Panc1 (cell line): ENCODE data around the gene PTGIS. TPM values are rescaled to one million over a fixed set of nuclear protein-coding genes. Genes with fewer than 3 reads are reported as not detected.

Experiments
- ATAC-seq: fragments of 200-7000 bp; cut with Tn5 transposase; 2 replicates; pipeline ENCODE4 v1.9.1; 2020; ENCODE audit warnings: mild to moderate bottlenecking, moderate library complexity
- BruUV-seq: library from RNA; stranded (reverse); fragments of 400-500 nt; replicated peaks from 2 replicates; lab custom pipeline; 2021; lab: Mats Ljungman, UMichigan
- CTCF ChIA-PET: fragments of 300-600 bp; sonication (Branson Sonifier 250); formaldehyde crosslinking; loops from one replicate; lab custom pipeline; 2022; ENCODE audit warnings: antibody characterized with exemption; lab: Charles Lee
- POLR2A ChIA-PET: fragments of 300-600 bp; sonication (Branson Sonifier 250); formaldehyde crosslinking; loops from one replicate; lab custom pipeline; 2022; ENCODE audit warnings: antibody characterized with exemption; lab: Charles Lee
- DNase-seq: peaks from one replicate; pipeline ENCODE4 v3.0.0-alpha.2; 2010; ENCODE audit warnings: low read depth, low spot score
- H3K27ac ChIP-seq: 2 replicates; pipeline ENCODE4 v1.5.1; 2011; ENCODE audit warnings: mild to moderate bottlenecking, low read length, inconsistent platforms
- H3K27me3 ChIP-seq: fragments of 200-500 bp; sonication (Bioruptor generic); 2 replicates; pipeline ENCODE4 v1.6.0; 2014; ENCODE audit warnings: low read length, inconsistent platforms; ENCODE audit not compliant: control insufficient read depth, insufficient read depth
- H3K36me3 ChIP-seq: fragments of 200-500 bp; sonication (Bioruptor generic); 2 replicates; pipeline ENCODE4 v1.5.1; 2014; ENCODE audit warnings: inconsistent platforms, mild to moderate bottlenecking, low read length, moderate library complexity; ENCODE audit not compliant: control insufficient read depth, insufficient read depth
- H3K4me1 ChIP-seq: 2 replicates; pipeline ENCODE4 v1.5.1; 2011; ENCODE audit warnings: inconsistent platforms, mild to moderate bottlenecking, low read length, moderate library complexity; ENCODE audit not compliant: control insufficient read depth, insufficient read depth
- H3K4me3 ChIP-seq, 2 experiments: 2 replicates each; pipeline ENCODE4 v1.5.1; 2011 to 2012; ENCODE audit warnings: low read depth in 2 of 2, low read length in 2 of 2, mild to moderate bottlenecking in 2 of 2, inconsistent platforms in 1 of 2, moderate library complexity in 1 of 2
- H3K9me3 ChIP-seq: fragments of 200-500 bp; sonication (Bioruptor generic); 2 replicates; pipeline ENCODE4 v1.5.1; 2014; ENCODE audit warnings: low read depth, mild to moderate bottlenecking, inconsistent platforms, low read length, moderate library complexity; ENCODE audit not compliant: control insufficient read depth, insufficient read depth
- POLR2AphosphoS5 ChIP-seq: IDR thresholded peaks from 2 replicates; pipeline ENCODE4 v1.6.1; 2012; ENCODE audit warnings: mild to moderate bottlenecking, low read depth, low read length, moderate library complexity
- SIN3A ChIP-seq: IDR thresholded peaks from 2 replicates; pipeline ENCODE4 v1.6.1; 2012; ENCODE audit warnings: low read depth, mild to moderate bottlenecking, low read length, moderate library complexity, borderline replicate concordance; ENCODE audit not compliant: insufficient read depth
- TCF7L2 ChIP-seq: IDR thresholded peaks from 2 replicates; pipeline ENCODE4 v1.6.1; 2011; ENCODE audit warnings: mild to moderate bottlenecking, low read depth, low read length, inconsistent platforms
- in situ Hi-C: cut with HindIII; loops from 2 replicates; pipeline ENCODE4 v1.10.0; 2016; ENCODE audit warnings: low sequenced_read_pairs, low pct_unique_long_range_greater_than_20kb
- intact Hi-C: fragments of 100-400 bp; cut with micrococcal nuclease; formaldehyde crosslinking; loops from one replicate; pipeline ENCODE4 v1.10.0; 2022; ENCODE audit not compliant: unreplicated experiment
- total RNA-seq: library from RNA; stranded (reverse); gene quantifications from one replicate; pipeline ENCODE4 v1.2.1, GENCODE V29; 2021; ENCODE audit not compliant: unreplicated experiment
- TF ChIP-seq, protein P1 (sequence below): fragments of 450-650 bp; IDR thresholded peaks from 2 replicates; pipeline ENCODE4 v1.5.1; 2017; ENCODE audit warnings: mild to moderate bottlenecking
- TF ChIP-seq, protein P2 (sequence below), 2 experiments: IDR thresholded peaks; 2 replicates each; pipeline ENCODE4 v1.6.1; 2011 to 2012; ENCODE audit warnings: low read depth in 2 of 2, control low read depth in 1 of 2, low read length in 1 of 2, mild to moderate bottlenecking in 1 of 2, moderate library complexity in 1 of 2; ENCODE audit not compliant: insufficient read depth in 1 of 2

The PTGIS gene
- total RNA-seq, 1 experiment from 2014 or later = 4.4 TPM

DNA sequence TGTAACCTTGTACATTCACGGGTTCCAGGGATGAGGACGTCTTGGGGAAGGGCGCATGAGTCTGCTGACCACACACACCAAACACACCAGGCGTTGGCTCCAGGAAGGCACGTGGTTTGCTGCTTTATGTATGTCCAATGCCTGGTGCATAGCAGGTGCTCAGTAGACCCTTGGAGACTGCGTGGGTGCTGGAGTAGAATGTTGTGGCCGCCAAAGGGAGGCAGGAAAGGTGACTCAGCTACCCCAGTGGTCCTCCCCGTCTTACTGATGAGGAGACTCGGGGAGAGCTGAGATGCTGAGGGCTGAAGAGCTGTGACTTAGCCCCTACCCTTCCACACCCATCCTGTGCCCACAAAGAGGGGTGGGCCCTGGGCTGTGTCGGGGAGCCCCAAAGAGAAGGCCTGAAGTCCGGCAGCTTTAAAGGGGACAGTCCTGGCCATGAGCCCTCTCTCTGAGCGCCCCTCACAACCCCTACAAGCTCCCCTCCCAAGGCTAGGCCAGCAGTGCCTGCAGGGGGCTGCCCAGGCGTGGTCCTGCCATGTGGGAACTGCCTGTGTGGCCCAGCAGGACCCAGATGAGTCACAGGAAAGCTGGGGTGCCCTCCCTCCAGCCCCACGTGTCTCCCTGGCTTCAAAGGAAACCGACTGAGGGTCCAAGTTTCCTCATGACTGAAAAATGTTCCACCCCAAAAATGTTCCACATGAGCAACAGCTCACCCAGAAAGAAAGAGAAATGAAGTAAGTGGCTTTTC lies 28.0 kb upstream of the PTGIS start:
- no peak for ATAC-seq
- in situ Hi-C loops (no loop called here), intact Hi-C loops (no loop called here)
- Histone ChIP-seq H3K36me3 (no peaks in the 10 kb centered on the region), H3K27me3 (no peaks in the 10 kb centered on the region), H3K4me1 (peaks cover 12% of the 10 kb centered on the region), H3K9me3 (no peaks in the 10 kb centered on the region), H3K4me3 (no peak overlapping the region), H3K27ac (no peak overlapping the region; the same call in 1 of the 2 replicates)
- BruUV-seq = no TSS peak
- TF ChIP-seq, protein P1, sequence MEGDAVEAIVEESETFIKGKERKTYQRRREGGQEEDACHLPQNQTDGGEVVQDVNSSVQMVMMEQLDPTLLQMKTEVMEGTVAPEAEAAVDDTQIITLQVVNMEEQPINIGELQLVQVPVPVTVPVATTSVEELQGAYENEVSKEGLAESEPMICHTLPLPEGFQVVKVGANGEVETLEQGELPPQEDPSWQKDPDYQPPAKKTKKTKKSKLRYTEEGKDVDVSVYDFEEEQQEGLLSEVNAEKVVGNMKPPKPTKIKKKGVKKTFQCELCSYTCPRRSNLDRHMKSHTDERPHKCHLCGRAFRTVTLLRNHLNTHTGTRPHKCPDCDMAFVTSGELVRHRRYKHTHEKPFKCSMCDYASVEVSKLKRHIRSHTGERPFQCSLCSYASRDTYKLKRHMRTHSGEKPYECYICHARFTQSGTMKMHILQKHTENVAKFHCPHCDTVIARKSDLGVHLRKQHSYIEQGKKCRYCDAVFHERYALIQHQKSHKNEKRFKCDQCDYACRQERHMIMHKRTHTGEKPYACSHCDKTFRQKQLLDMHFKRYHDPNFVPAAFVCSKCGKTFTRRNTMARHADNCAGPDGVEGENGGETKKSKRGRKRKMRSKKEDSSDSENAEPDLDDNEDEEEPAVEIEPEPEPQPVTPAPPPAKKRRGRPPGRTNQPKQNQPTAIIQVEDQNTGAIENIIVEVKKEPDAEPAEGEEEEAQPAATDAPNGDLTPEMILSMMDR = no peak
- TF ChIP-seq, protein P2, sequence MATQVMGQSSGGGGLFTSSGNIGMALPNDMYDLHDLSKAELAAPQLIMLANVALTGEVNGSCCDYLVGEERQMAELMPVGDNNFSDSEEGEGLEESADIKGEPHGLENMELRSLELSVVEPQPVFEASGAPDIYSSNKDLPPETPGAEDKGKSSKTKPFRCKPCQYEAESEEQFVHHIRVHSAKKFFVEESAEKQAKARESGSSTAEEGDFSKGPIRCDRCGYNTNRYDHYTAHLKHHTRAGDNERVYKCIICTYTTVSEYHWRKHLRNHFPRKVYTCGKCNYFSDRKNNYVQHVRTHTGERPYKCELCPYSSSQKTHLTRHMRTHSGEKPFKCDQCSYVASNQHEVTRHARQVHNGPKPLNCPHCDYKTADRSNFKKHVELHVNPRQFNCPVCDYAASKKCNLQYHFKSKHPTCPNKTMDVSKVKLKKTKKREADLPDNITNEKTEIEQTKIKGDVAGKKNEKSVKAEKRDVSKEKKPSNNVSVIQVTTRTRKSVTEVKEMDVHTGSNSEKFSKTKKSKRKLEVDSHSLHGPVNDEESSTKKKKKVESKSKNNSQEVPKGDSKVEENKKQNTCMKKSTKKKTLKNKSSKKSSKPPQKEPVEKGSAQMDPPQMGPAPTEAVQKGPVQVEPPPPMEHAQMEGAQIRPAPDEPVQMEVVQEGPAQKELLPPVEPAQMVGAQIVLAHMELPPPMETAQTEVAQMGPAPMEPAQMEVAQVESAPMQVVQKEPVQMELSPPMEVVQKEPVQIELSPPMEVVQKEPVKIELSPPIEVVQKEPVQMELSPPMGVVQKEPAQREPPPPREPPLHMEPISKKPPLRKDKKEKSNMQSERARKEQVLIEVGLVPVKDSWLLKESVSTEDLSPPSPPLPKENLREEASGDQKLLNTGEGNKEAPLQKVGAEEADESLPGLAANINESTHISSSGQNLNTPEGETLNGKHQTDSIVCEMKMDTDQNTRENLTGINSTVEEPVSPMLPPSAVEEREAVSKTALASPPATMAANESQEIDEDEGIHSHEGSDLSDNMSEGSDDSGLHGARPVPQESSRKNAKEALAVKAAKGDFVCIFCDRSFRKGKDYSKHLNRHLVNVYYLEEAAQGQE (IDR thresholded peaks at IDR 0.05; ENCODE audit: insufficient read depth in 1 of 2, low read depth in 2 of 2, low read length in 1 of 2) = no peak
- TF ChIP-seq TCF7L2 (no peak), POLR2AphosphoS5 (no peak), SIN3A (no peak)
- ChIA-PET POLR2A (no interaction called here), CTCF (no interaction called here)
- DNase-seq = no peak

GRCh38 chr20:49595346-49595745 lies 27.4 kb upstream of the PTGIS start:
- DNase-seq (no peak), ATAC-seq (no peak)
- H3K9me3 ChIP-seq = no peaks in the 10 kb centered on the region
- peaks cover 12% of the 10 kb centered on the region for H3K4me1 ChIP-seq
- intact Hi-C loops = no loop called here
- H3K36me3 ChIP-seq = no peaks in the 10 kb centered on the region
- no peak overlapping the region for H3K4me3 ChIP-seq
- no peak for TF ChIP-seq TCF7L2
- TF ChIP-seq, protein P1 = no peak
- TF ChIP-seq SIN3A = no peak
- no peak for TF ChIP-seq POLR2AphosphoS5
- TF ChIP-seq, protein P2 (IDR thresholded peaks at IDR 0.05; ENCODE audit: insufficient read depth in 1 of 2, low read depth in 2 of 2, low read length in 1 of 2) = no peak
- in situ Hi-C loops = no loop called here
- CTCF ChIA-PET = interaction anchor here (0.6 kb wide), 1 partner anchor 79 kb away, joined by 3 read pairs; no protein-coding TSS in a partner anchor
- H3K27ac ChIP-seq = no peak overlapping the region; the same call in 1 of the 2 replicates
- POLR2A ChIA-PET = no interaction called here
- H3K27me3 ChIP-seq = no peaks in the 10 kb centered on the region
- BruUV-seq = no TSS peak
